ENCODE data around the gene OLFM1.

OLFM1 gene

GRCh38 chr9:135087489-135087792 is at the start of gene OLFM1:
Gene OLFM1 (plus strand): TSS chr9:135087668. CDS start chr9:135087990, 322 bp downstream.
- no peak for DNase-seq (ENCODE audit: low read depth in 2 of 2)

- DNase-seq (ENCODE audit: low read depth in 2 of 2) = no peak
These were observed 49.1 kb upstream of the OLFM1 start for GRCh38 chr9:135038331-135038730.

- no peak for DNase-seq (ENCODE audit: low read depth in 2 of 2)
These were observed 48.6 kb upstream of the OLFM1 start for GRCh38 chr9:135038826-135039225.

GRCh38 chr9:135039266-135039870 is 48.1 kb upstream of the OLFM1 start:
- DNase-seq (ENCODE audit: low read depth in 2 of 2) = no peak

GRCh38 chr9:135039916-135040645 is 47.4 kb upstream of the OLFM1 start:
- no peak for DNase-seq (ENCODE audit: low read depth in 2 of 2)

GRCh38 chr9:135040892-135041291 is 46.6 kb upstream of the OLFM1 start:
- no peak for DNase-seq (ENCODE audit: low read depth in 2 of 2)

- DNase-seq (ENCODE audit: low read depth in 2 of 2) = no peak
These were observed 44.1 kb upstream of the OLFM1 start for GRCh38 chr9:135043345-135043744.

- no peak for DNase-seq (ENCODE audit: low read depth in 2 of 2)
These were observed 42.1 kb upstream of the OLFM1 start for GRCh38 chr9:135045264-135045927.

GRCh38 chr9:135045928-135046738 is 41.3 kb upstream of the OLFM1 start:
- no peak for DNase-seq (ENCODE audit: low read depth in 2 of 2)

- DNase-seq (ENCODE audit: low read depth in 2 of 2) = no peak
These were observed 40.6 kb upstream of the OLFM1 start for GRCh38 chr9:135046739-135047350.

GRCh38 chr9:135047521-135047920 is 39.9 kb upstream of the OLFM1 start:
- DNase-seq (ENCODE audit: low read depth in 2 of 2) = no peak

- no peak for DNase-seq (ENCODE audit: low read depth in 2 of 2)
These were observed 39.3 kb upstream of the OLFM1 start for GRCh38 chr9:135048046-135048757.

GRCh38 chr9:135048758-135049444 is 38.6 kb upstream of the OLFM1 start:
- no peak for DNase-seq (ENCODE audit: low read depth in 2 of 2)

- DNase-seq (ENCODE audit: low read depth in 2 of 2) = no peak
These were observed 38.0 kb upstream of the OLFM1 start for GRCh38 chr9:135049460-135049859.

- DNase-seq (ENCODE audit: low read depth in 2 of 2) = no peak
These were observed 37.1 kb upstream of the OLFM1 start for GRCh38 chr9:135050072-135050990.

- DNase-seq (ENCODE audit: low read depth in 2 of 2) = no peak
These were observed 36.0 kb upstream of the OLFM1 start for GRCh38 chr9:135051316-135052038.

GRCh38 chr9:135053133-135053532 is 34.3 kb upstream of the OLFM1 start:
- no peak for DNase-seq (ENCODE audit: low read depth in 2 of 2)

- no peak for DNase-seq (ENCODE audit: low read depth in 2 of 2)
These were observed 32.3 kb upstream of the OLFM1 start for GRCh38 chr9:135055181-135055580.

GRCh38 chr9:135056541-135056940 is 30.9 kb upstream of the OLFM1 start:
- no peak for DNase-seq (ENCODE audit: low read depth in 2 of 2)
